ENCODE results near the gene HES1. TPM values are rescaled to one million over a fixed set of nuclear protein-coding genes. Genes with fewer than 3 reads are reported as not detected.
A peak's percentile ranks its signal among the peaks of the same experiment; 100 is the strongest.

The HES1 gene
- 10 to 100 TPM; 12.6 to 43.4 (median 25.9) TPM for total RNA-seq

GRCh38 chr3:194135806-194136518 is at the start of gene HES1:
HES1 (plus strand) TSS chr3:194136148; CDS start chr3:194136381, 233 bp downstream.
- Histone ChIP-seq H3K9me3 (no peaks in the 10 kb centered on the region), H3K36me3 (no peaks in the 10 kb centered on the region), H3K4me3 (peak within 1 kb of the TSS; percentile 57 to 61 (median 58)), H3K4me1 (peaks cover 40 to 77% (median 54%) of the 10 kb centered on the region in 4 donors), H3K27me3 (peaks cover 0 to 7% (median 0%) of the 10 kb centered on the region in 4 donors), H3K27ac (peak within 1 kb of the TSS; percentile 92 to 98 (median 94))
- 0 to 1% methylated on average over 29 of the region's 29 CpGs for WGBS, 2 donors
- peak; percentile 93 to 96 for DNase-seq
- TF ChIP-seq EP300 (IDR thresholded peaks at IDR 0.05), result peak in 2 of 4 donors; percentile 67 to 93
- peak; percentile 79 to 97 (median 89) for TF ChIP-seq POLR2A (IDR thresholded peaks at IDR 0.05)
- peak in 1 of 6 experiments; percentile 10 for TF ChIP-seq CTCF (IDR thresholded peaks at IDR 0.05)
- TF ChIP-seq POLR2AphosphoS5 (IDR thresholded peaks at IDR 0.05), result peak; percentile 96 to 99
- peak; percentile 78 to 91 for ATAC-seq (ENCODE audit: low FRiP score in 2 of 2)

GRCh38 chr3:194086388-194087075 is 49.4 kb upstream of the HES1 start:
- H3K4me3 ChIP-seq, result no peak overlapping the region
- H3K36me3 ChIP-seq, result no peaks in the 10 kb centered on the region
- peaks cover 9 to 28% (median 19%) of the 10 kb centered on the region in 4 donors for H3K4me1 ChIP-seq
- H3K27me3 ChIP-seq, result no peaks in the 10 kb centered on the region
- H3K9me3 ChIP-seq, result no peaks in the 10 kb centered on the region
- ATAC-seq (ENCODE audit: low FRiP score in 2 of 2) (no peak), DNase-seq (no peak)
- 68 to 78% methylated on average over 12 of the region's 12 CpGs for WGBS, 2 donors
- no peak overlapping the region for H3K27ac ChIP-seq
- TF ChIP-seq POLR2AphosphoS5 (IDR thresholded peaks at IDR 0.05), result no peak
- TF ChIP-seq POLR2A (IDR thresholded peaks at IDR 0.05), result no peak
- TF ChIP-seq CTCF (IDR thresholded peaks at IDR 0.05), result no peak
- TF ChIP-seq EP300 (IDR thresholded peaks at IDR 0.05), result no peak

- Histone ChIP-seq H3K36me3 (no peaks in the 10 kb centered on the region), H3K4me1 (peaks cover 9 to 28% (median 19%) of the 10 kb centered on the region in 4 donors), H3K27ac (no peak overlapping the region), H3K4me3 (no peak overlapping the region), H3K9me3 (no peaks in the 10 kb centered on the region), H3K27me3 (no peaks in the 10 kb centered on the region)
- no peak for ATAC-seq (ENCODE audit: low FRiP score in 2 of 2)
- TF ChIP-seq CTCF (IDR thresholded peaks at IDR 0.05) (no peak), POLR2AphosphoS5 (IDR thresholded peaks at IDR 0.05) (no peak), EP300 (IDR thresholded peaks at IDR 0.05) (no peak), POLR2A (IDR thresholded peaks at IDR 0.05) (no peak)
- WGBS, 2 donors, result 87 to 88% methylated on average over 5 of the region's 5 CpGs
- DNase-seq, result no peak
These were observed 48.7 kb upstream of the HES1 start for GRCh38 chr3:194087280-194087679.

GRCh38 chr3:194087995-194088855 is 47.7 kb upstream of the HES1 start:
- Histone ChIP-seq H3K9me3 (no peaks in the 10 kb centered on the region), H3K27me3 (no peaks in the 10 kb centered on the region), H3K36me3 (no peaks in the 10 kb centered on the region), H3K4me3 (no peak overlapping the region), H3K4me1 (peaks cover 4 to 19% (median 11%) of the 10 kb centered on the region in 4 donors), H3K27ac (no peak overlapping the region)
- DNase-seq, result no peak
- no peak for ATAC-seq (ENCODE audit: low FRiP score in 2 of 2)
- 86 to 89% methylated on average over 11 of the region's 11 CpGs for WGBS, 2 donors
- TF ChIP-seq EP300 (IDR thresholded peaks at IDR 0.05) (no peak), POLR2A (IDR thresholded peaks at IDR 0.05) (no peak), CTCF (IDR thresholded peaks at IDR 0.05) (no peak)
